Measurements from ENCODE around the gene ZNF81.
"Not testable (repeated sequence)": the region's sequence is repeated elsewhere in the genome, so short reads cannot be mapped to it uniquely, and the experiment has no call there.

GRCh38 chrX:47806415-47807271 is 30.1 kb upstream of the ZNF81 start:
- TF ChIP-seq CTCF (conservative IDR thresholded peaks at IDR 0.05 in 1 of 2, IDR thresholded peaks at IDR 0.05 in 1 of 2; ENCODE audit: low read depth in 1 of 2, low read length in 2 of 2); EZH2 (IDR thresholded peaks at IDR 0.05; ENCODE audit: low read length, missing control alignments): not testable (repeated sequence)

Data from fibroblast of lung (primary cell).